T1000 (cell line): ENCODE results near the gene STK33.
"Not testable (repeated sequence)": the region's sequence is repeated elsewhere in the genome, so short reads cannot be mapped to it uniquely, and the experiment has no call there.

ENCODE experiments used
- DNase-seq: peaks from one replicate; lab custom pipeline; 2025; ENCODE audit warnings: mixed read lengths; lab: John Stamatoyannopoulos, UW

Gene STK33

GRCh38 chr11:8543278-8543677, 50.8 kb downstream of the STK33 start:
- DNase-seq = no peak

- DNase-seq = no peak
These were observed 52.6 kb downstream of the STK33 start for GRCh38 chr11:8541448-8541847.

GRCh38 chr11:8533332-8533731, 60.7 kb downstream of the STK33 start:
- DNase-seq = no peak

GRCh38 chr11:8532475-8532874, 61.6 kb downstream of the STK33 start:
- DNase-seq = no peak

GRCh38 chr11:8531982-8532381, 62.0 kb downstream of the STK33 start:
- DNase-seq = no peak

GRCh38 chr11:8531312-8531711, 62.7 kb downstream of the STK33 start:
- DNase-seq = no peak

- no peak for DNase-seq
These were observed 66.1 kb downstream of the STK33 start for GRCh38 chr11:8527939-8528338.

- no peak for DNase-seq
These were observed 70.6 kb downstream of the STK33 start for GRCh38 chr11:8523396-8523795.

GRCh38 chr11:8512547-8512946, 81.5 kb downstream of the STK33 start:
- no peak for DNase-seq

GRCh38 chr11:8503910-8504364, 90.1 kb downstream of the STK33 start:
- no peak for DNase-seq

- no peak for DNase-seq
These were observed 92.2 kb downstream of the STK33 start for GRCh38 chr11:8501836-8502235.

- DNase-seq = no peak
These were observed 105.6 kb downstream of the STK33 start for GRCh38 chr11:8488395-8488794.

- no peak for DNase-seq
These were observed 106.8 kb downstream of the STK33 start for GRCh38 chr11:8487261-8487660.

- DNase-seq = no peak
These were observed 109.8 kb downstream of the STK33 start for GRCh38 chr11:8484251-8484650.

- no peak for DNase-seq
These were observed 113.2 kb downstream of the STK33 start for GRCh38 chr11:8480858-8481257.

- DNase-seq = no peak
These were observed 116.3 kb downstream of the STK33 start for GRCh38 chr11:8477680-8478079.

GRCh38 chr11:8477151-8477550, 116.9 kb downstream of the STK33 start:
- DNase-seq = no peak

GRCh38 chr11:8467806-8468205, 126.2 kb downstream of the STK33 start:
- DNase-seq = not testable (repeated sequence)

- not testable (repeated sequence) for DNase-seq
These were observed 126.7 kb downstream of the STK33 start for GRCh38 chr11:8467356-8467755.

- not testable (repeated sequence) for DNase-seq
These were observed 127.1 kb downstream of the STK33 start for GRCh38 chr11:8466884-8467283.

- no peak for DNase-seq
These were observed 134.2 kb downstream of the STK33 start for GRCh38 chr11:8459711-8460399.

GRCh38 chr11:8442301-8442700, 151.7 kb downstream of the STK33 start:
- no peak for DNase-seq

- no peak for DNase-seq
These were observed 153.4 kb downstream of the STK33 start for GRCh38 chr11:8440649-8441048.

GRCh38 chr11:8429483-8429882, 164.5 kb downstream of the STK33 start:
- no peak for DNase-seq
